Measurements from ENCODE around the gene USP2. TPM values are rescaled to one million over a fixed set of nuclear protein-coding genes. Genes with fewer than 3 reads are reported as not detected.

The USP2 gene
- total and polyA plus RNA-seq, 2 of the 8 experiments (the other 6 are each of a cell fraction or from before 2014, with no cell fraction given), result 2.2 to 6.9 TPM

GRCh38 chr11:119422809-119423508 is 41.5 kb upstream of the USP2 start, which contains the start of gene THY1 (continued):
- TF ChIP-seq BRCA1 (IDR thresholded peaks at IDR 0.05; ENCODE audit: low read depth, low read length) (no peak), TCF12 (IDR thresholded peaks at IDR 0.05; ENCODE audit: low read depth, low read length) (no peak), MAX (IDR thresholded peaks at IDR 0.05) (no peak), BCL11A (IDR thresholded peaks at IDR 0.05; ENCODE audit: low read depth in 2 of 2, low read length in 2 of 2) (no peak), RFX5 (IDR thresholded peaks at IDR 0.05; ENCODE audit: borderline replicate concordance, low read depth, low read length) (no peak), ATF3 (IDR thresholded peaks at IDR 0.05; ENCODE audit: insufficient read depth, low read depth, low read length) (no peak), SIX5 (IDR thresholded peaks at IDR 0.05; ENCODE audit: low read depth, low read length) (no peak), EP300 (IDR thresholded peaks at IDR 0.05; ENCODE audit: borderline replicate concordance in 1 of 2, low read depth in 2 of 2, low read length in 2 of 2) (no peak), GTF2F1 (IDR thresholded peaks at IDR 0.05; ENCODE audit: borderline replicate concordance, low read depth, low read length) (no peak), ATF2 (IDR thresholded peaks at IDR 0.05; ENCODE audit: low read length) (no peak), CEBPB (IDR thresholded peaks at IDR 0.05; ENCODE audit: low read depth, low read length) (no peak), CTCF (IDR thresholded peaks at IDR 0.05; ENCODE audit: control extremely low read depth in 1 of 3, insufficient read depth in 1 of 3, low read depth in 1 of 3, low read length in 3 of 3) (no peak), SP2 (IDR thresholded peaks at IDR 0.05; ENCODE audit: low read length) (no peak), NRF1 (IDR thresholded peaks at IDR 0.05; ENCODE audit: low read depth, low read length) (no peak), CHD2 (IDR thresholded peaks at IDR 0.05; ENCODE audit: low read length) (no peak), BACH1 (IDR thresholded peaks at IDR 0.05; ENCODE audit: low read length) (peak; percentile 32; the same call in 1 of the 2 replicates)
